Spleen (tissue), 7 donors: ENCODE data around the gene DSCAML1.

ENCODE experiments used
- CTCF ChIP-seq, 11 experiments: fragments of 200-600 bp in 7 of 11; fragments of 450-650 bp in 4 of 11; sonication (generic) in 4 of 11; IDR thresholded peaks in 8 of 11; conservative IDR thresholded peaks in 3 of 11; 1 replicate in 7 of 11; 2 replicates in 4 of 11; pipeline versions ENCODE4 v1.4.0 to v1.8.0; 2016 to 2021; ENCODE audit warnings: antibody characterized with exemption in 11 of 11, inconsistent platforms in 4 of 11, mild to moderate bottlenecking in 1 of 11
- POLR2A ChIP-seq, 3 donors: fragments of 450-650 bp; IDR thresholded peaks; one replicate each; pipeline ENCODE4 v1.5.1; 2017; ENCODE audit warnings: antibody characterized with exemption in 3 of 3, mild to moderate bottlenecking in 1 of 3
- POLR2AphosphoS5 ChIP-seq, 3 donors: sonication (generic); formaldehyde crosslinking; IDR thresholded peaks; one replicate each; pipeline ENCODE4 v1.5.1; 2017; ENCODE audit warnings: antibody characterized with exemption in 3 of 3
- donor health status: DM: no; HTN: no; CAD: no; lungs with moderate emphysema.
- donor health status: DM: no; HTN: no; CAD: no.
- donor health status: DM: no; HTN: no; CAD: no.

- TF ChIP-seq CTCF (IDR thresholded peaks at IDR 0.05 in 8 of 11, conservative IDR thresholded peaks at IDR 0.05 in 3 of 11) = no peak
- no peak for TF ChIP-seq POLR2AphosphoS5 (IDR thresholded peaks at IDR 0.05)
- TF ChIP-seq POLR2A (IDR thresholded peaks at IDR 0.05) = no peak
Observed at GRCh38 chr11:117575856-117576255, 221.2 kb downstream of the DSCAML1 start.
